T-helper 2 cell (primary cell): ENCODE measurements around the gene IRF4.
A peak's percentile ranks its signal among the peaks of the same experiment; 100 is the strongest.

Experiments
- DNase-seq, 5 experiments: peaks; one replicate each; pipeline versions ENCODE4 v3.0.0 to v3.0.0-alpha.2; 2012 to 2022

Gene IRF4

DNA sequence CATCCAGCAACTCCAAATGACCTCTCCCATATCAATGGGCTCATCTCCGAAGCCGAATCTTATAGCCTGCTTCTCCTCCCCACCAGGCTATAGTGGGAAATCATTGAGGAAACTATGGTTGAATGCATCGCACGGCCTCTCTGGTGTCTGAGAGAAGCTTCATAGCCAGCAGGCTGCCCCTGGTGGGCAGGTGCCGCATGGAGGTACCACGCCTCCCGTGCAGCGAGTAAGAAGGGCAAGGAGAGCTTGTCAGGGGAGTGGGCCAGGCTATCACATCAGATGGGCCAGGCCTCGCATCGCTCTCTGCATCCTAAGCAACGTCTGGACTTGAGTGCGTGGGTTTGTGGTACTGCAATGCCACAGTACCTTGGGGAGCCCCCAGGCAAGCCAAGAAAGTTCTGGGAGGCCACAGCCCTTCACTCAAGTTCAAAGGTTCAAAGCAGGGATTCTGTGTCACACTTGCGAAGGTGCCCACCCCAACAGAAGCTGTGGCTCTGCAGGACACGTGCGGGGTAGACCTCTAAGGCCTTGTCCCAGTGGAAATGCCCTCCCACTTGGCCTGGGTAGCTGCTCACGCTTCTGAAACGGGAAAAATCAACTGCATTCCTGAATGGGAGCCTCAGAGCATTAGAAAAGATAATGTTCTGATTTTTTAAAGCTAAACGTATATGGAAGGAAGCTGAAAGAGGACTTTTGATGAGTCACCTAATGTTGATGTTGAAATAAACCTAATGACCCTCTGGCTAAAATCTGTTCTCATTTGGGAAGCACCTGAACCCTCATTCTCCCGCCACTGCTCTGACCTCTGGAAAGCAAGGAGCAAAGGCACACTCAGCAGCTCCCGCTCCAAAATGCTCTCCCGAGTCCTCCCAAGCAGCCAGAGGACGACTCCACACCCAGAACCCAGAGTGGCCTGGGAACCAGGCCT, 8.4 kb upstream of the IRF4 start:
- no peak for DNase-seq

DNA sequence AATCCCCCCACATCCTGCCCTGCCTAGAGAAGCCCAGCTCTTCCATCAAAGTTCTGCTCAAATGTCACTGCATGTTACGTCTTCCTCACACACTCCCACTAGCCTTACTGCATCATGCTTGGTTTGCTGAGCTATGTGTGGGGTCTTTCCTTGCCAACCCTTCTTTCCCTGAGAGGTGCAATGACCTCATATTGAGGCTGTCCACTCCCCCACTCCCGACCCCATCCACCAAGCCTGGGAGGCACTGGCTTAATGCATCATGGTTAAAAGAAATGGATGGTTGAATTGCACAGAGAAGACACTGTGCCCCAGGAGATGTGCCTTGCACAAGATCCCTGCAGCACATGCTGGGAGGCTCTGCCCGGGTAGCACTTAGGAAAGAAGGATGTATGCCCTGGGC, 7.7 kb upstream of the IRF4 start:
- no peak for DNase-seq

DNA sequence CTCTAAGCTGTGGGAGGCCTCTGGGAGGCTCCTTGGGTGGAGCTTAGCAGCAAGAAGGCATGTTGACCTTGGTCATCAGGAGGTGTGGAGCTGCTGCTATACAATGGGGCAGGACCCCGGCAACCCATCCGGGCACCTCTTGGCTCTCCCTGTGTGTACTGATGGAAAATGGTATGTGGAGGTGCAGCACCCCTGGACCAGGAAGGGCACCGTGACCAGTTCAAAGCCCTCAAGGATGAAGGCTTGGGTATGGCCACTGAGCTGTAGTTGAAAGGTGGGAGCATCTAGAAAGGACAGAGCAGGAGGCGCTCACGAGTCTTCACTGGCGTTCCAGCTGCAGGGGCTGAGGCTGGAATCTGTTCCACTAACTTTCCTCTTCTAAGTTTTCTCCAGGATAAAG, 6.7 kb upstream of the IRF4 start:
- DNase-seq, result no peak

DNA sequence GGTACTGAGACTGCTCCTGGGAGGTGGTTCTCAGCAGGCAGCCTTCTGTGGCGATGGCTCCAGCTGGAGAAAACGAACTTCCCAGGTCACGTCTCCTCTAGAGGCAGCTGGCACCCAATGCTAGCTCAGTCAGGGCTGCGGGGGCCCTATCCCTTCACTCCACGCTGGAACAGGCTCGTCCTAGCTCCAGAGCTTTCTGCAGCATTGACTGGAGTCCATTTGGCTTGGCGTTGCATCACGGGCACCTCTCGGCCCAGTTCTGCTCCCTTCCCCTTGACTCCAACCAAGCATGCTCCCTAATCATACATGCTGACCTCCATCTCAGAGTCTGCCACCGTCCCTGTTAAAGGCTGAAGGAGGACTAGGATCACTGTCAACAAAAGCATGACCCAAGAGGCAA, 5.9 kb upstream of the IRF4 start:
- DNase-seq, result no peak

DNA sequence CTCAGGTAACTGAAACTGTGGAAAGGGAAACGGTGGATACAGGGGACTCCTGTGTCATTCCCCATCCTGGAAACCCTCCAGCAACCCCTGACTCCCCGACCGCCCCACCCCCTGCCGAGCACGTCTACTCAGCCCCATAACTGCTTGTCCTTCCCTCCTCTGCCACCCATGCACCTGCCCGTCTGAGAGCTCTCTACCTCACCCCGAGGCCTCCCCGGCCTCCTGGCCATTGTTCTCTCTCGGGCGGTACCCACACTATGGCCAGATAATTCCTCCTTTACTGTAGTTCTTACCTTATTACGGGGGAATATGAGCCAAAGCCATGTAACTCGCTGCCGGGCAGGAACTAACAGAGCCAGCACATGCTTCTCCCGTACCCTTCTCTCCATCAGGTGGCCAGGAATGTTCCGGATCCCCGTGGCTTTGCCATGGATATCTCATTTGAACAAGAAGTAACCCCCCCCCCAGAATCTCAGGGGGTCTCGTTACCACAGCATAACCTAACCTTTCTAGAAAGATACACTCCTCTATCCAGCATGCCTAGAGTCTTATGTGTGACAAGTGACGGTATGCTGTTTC, 4.8 kb upstream of the IRF4 start:
- no peak for DNase-seq

DNA sequence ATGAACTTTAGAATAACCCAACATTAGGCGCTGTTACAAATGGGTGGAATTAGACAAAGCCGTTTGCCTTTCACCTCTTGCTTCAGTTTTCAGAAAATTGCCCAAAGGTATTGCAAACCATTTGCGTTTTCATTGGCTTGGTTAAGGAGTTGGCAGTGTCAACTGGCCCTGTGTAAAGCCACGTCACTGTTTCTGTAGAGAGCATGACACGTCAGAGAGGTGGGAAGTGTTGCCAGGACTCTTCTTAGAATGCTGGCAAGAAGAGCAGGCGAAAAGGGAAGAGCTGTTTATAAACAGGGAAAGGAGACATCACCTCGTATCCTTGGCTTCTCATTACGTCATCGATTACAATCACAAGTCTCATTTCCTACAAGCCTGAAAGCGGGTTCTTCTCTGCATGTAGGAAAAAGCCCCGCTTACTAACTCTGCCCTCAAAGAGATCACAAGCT, 4.2 kb upstream of the IRF4 start:
- no peak for DNase-seq

DNA sequence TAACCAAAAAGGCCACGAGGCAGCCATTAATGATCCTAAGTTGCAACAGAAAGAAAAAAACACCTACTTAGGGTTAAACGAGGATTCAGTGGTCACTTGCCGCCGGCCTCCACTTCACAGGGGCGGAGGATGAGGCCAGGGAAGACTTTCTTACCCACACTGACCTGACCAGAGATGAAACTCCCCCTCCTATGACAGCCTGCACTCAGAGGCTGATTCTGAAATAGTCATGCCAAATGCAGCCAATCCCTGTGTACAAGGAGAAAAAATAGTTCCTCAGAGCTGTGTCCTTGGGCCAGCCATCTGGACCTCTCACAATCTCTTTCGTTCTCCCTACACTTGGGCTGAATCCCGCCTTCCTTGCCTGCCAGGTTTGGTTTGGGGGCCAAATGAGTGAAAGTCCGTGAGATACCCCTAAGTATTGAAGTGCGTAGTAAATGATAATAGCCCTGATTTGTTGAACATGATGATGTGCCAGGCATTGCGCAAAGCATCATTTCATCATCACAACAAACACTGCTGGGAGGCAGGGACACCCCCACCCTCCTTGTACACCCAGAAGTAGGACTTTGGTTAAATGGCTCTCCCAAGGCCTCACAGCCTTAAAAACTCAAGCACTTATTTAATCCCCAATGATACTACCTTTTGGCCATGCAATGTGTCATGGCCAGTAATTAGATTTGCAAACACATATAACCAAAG, 3.2 kb upstream of the IRF4 start:
- DNase-seq, result no peak

DNA sequence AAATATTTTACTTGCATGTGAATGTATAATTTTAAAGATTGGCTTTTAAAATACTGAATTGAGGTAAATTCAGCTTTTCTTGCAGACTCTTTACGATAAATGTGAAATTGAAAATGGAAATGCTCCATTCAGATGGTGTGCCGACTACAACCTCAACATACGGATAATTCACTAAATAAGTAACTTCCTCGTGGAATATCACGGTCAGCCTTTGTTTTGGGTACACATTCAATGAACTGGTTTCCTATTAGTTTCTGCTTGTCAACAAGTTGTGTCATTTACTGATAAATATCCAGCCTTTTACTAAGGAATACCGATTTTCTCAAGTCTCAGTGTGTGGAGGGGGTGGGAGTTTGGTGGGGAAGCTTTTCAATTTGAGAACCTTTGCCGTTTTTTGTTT, 2.4 kb upstream of the IRF4 start:
- DNase-seq, result no peak

DNA sequence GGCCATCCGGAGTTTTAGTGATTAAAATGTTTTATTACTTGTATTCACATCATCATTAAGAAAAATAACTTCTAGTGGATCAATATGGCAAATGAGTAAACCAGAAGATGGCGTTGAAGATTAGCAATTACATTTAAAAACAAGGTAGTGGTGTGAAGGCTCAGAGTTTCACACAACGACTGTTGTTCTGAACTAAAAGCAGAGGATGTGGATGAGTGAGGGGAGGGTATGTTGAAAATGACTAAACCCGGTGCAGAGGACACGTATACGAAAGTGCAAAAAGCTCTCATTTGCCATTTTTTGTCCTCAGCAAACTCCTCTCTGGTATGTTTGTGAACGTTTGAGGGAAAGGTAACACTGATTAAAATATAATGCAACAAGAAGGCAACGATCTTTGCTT, 1.9 kb upstream of the IRF4 start:
- peak in 1 of 5 experiments; percentile 97 for DNase-seq

DNA sequence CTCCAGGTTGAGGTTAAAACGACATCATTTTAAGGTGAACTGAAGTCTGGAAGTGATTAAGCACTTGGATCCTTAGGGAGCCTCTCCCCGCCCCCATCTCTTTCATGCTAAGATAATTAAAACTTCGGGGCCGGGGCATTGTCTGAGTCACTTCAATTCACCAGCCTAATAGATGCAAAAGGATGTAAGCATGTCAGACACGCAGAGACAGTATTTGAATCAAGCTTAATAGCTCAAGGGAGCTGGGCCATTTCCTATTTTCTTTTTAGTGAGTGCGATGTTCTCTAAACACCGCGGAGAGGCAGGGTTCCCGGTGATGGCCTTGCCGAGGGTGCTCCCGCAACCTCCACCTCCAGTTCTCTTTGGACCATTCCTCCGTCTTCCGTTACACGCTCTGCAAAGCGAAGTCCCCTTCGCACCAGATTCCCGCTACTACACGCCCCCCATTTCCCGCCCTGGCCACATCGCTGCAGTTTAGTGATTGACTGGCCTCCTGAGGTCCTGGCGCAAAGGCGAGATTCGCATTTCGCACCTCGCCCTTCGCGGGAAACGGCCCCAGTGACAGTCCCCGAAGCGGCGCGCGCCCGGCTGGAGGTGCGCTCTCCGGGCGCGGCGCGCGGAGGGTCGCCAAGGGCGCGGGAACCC, 516 bp upstream of the IRF4 start:
- DNase-seq, result peak in 1 of 5 experiments; percentile 81

DNA sequence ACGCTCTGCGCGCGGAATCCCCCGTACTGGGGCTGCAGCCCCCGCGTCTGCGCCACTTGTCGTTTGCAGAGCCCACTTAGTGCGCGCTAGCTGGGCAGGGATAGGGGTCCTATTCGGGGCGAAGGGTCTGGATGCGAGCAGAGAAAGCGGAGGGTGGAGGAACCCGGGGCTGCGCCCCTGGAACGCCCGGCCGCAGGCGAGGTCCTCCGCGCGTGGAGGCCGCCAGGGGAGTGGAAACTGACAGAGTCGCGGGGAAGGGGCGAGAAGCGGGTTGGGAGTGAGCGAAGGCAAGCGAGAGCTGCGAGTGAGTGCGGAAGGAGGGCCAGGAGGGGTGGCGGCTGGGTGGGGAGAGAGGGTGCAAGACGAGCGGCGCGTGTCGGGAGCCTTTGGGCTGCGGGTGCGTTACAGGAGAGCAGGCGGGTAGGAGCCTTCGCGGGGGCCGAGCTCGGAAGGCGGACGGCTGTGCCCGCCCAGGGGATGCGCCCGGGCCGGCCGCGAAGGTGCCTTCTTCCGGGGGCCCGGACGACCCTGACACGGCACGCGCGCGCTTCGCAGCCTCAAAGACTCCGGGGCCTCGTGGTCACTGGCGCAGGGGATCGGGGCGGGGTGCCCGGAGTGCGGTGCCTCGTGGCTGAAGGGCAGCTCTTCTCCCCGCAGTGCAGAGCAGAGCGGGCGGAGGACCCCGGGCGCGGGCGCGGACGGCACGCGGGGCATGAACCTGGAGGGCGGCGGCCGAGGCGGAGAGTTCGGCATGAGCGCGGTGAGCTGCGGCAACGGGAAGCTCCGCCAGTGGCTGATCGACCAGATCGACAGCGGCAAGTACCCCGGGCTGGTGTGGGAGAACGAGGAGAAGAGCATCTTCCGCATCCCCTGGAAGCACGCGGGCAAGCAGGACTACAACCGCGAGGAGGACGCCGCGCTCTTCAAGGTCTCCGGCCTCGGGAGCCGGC, 1.2 kb downstream of the IRF4 start:
- peak in 2 of 5 experiments; percentile 22 to 72 for DNase-seq

DNA sequence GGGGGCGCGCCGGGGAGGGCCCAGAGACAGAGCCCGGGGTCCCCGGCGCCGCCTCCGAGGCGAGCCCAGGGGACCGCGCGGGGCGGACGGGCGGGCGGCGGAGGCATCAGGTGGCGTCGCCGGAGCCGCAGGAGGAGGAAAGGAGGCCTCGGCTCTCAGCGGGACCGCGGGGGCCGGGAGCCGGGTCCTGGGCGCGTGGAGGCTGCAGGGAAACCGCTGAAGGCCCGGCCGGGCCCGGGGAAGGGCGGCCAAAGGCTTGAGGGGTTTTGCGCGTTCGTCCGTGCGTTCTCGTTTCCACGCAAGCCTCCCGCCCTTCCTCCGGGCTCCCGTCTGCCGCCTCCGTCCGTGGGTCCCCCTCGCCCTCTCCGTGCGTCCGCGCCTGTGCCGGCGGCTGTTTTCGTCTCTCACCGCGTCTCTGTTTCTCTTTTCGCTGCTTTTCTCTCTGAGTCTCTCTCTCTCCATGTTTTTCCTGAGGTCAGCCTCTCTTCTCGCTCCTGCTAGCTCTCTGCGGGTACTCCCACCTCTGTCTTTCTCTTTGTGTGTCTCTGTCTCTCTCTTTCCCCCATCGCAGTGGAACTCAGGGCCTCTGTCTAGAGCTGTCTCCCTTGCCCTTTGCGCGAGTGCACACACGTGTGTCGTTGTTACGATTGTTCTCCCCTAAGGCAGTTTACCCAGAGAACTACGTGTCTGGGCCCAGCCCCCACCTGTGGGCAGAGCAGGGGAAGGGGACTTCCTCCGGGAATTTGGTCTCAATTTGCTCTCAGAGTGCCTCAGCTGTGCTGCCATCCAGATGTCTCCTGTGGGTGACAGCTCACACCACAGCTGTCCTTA, 2.1 kb downstream of the IRF4 start:
- DNase-seq, result peak in 1 of 5 experiments; percentile 45

DNA sequence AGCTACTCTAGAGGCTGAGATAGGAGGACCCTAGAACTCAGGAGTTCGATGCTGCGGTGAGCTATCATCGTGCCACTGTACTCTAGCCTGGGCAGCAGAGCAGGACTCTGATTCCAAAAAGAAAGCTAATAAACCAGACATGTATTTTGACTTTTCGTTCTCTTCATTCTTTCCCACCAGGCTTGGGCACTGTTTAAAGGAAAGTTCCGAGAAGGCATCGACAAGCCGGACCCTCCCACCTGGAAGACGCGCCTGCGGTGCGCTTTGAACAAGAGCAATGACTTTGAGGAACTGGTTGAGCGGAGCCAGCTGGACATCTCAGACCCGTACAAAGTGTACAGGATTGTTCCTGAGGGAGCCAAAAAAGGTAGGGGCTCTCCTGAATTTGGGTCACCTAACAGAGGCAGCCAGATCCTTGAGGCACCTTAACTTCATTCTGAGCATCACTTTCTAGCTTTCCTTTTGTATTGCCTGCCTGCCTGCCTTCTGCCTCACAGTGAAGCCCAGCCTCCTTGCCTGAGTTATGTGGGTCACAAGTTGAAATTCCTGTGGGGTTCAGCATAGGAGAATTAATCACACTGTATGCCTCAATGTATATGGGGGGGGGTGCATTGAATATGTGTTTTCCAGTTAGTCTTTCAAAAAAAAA, 3.2 kb downstream of the IRF4 start:
- DNase-seq, result no peak

DNA sequence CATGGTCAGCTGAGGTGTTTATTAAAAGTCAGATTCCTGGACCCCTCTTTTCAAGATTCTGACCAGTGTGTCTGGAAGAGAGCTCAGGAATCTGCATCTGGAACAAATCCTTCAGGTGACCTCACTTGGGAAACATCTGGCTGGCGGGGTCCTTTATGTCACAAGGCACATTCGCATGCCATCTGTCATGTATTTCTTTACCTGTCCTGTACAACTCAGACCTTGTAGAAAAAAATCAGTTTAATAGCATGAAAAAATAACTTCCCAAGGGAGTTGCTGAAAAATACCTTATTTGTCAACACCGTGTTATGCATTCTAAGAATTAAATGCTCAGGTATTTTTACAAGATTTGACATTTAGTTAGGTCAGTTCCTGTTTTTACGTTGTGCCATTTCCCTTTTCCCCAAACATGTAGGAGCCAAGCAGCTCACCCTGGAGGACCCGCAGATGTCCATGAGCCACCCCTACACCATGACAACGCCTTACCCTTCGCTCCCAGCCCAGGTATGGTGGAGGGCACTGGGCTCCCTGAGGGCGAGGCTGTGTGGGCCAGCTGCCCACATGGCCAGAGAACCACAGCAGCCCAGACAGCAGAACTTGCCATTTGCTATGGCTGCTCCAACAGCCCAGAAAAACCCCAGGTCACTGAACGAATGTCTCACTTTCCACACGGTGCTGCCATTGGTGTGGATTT, 4.0 kb downstream of the IRF4 start:
- no peak for DNase-seq

DNA sequence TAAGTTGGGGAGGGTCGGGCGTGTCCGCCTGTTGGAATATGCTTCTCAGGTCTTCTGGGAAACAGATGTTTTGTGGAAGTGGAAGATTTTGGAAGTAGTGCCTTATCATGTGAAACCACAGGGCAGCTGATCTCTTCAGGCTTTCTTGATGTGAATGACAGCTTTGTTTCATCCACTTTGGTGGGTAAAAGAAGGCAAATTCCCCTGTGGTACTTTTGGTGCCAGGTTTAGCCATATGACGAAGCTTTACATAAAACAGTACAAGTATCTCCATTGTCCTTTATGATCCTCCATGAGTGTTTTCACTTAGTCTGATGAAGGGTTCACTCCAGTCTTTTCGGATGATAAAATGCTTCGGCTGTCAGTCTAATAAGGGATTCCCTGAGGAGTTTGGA, 4.6 kb downstream of the IRF4 start:
- no peak for DNase-seq

DNA sequence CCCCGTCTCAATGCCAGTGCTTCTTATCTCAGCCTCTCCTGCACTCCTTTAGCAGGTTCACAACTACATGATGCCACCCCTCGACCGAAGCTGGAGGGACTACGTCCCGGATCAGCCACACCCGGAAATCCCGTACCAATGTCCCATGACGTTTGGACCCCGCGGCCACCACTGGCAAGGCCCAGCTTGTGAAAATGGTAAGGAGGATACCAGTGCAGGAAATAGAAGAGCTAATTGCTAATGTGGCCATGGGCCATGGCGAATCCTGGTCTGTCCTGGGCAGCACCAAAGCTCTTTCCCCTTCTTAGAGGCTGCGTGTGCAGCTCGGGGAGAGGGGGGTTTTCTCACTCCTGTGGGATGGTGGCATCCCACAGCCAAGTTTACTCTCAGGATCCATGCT, 5.5 kb downstream of the IRF4 start:
- no peak for DNase-seq

DNA sequence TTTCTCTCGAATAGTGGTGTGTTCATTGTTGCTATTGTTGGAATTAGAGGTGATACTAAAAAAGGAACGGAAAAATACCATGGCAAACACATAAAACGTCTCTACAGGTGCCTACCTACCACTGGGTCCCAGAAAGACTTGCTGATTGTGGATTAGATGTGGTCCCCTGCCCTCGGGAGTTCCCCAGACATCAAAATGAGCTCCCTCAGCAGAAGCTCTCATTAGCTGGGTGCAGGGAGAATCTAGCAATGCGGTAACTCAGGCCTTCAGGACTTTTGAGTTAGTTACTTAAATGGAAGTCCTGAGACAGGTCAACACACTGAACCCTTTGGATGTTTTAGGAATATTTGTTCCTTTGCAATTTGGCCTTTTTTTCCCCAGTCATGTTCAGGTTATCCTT, 6.1 kb downstream of the IRF4 start:
- DNase-seq, result no peak

DNA sequence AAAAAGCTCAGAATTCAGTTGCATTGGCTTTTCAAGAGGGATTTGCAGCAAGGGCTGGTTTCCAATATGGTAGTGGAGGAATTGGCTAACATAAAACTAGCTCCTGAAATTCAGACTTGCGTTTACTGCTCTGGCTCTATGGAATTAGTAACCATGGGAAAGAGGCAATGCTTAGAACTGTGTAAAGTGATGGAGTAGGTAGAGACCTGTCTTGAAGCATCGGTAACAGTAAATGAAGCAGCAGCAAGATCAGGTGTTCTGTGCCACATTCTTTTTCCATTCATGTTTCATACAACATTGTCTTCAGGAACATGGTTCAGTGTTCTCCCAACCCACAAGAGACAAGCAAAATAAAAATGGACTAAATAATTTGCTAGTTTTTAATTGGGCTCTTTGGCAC, 6.5 kb downstream of the IRF4 start:
- no peak for DNase-seq

DNA sequence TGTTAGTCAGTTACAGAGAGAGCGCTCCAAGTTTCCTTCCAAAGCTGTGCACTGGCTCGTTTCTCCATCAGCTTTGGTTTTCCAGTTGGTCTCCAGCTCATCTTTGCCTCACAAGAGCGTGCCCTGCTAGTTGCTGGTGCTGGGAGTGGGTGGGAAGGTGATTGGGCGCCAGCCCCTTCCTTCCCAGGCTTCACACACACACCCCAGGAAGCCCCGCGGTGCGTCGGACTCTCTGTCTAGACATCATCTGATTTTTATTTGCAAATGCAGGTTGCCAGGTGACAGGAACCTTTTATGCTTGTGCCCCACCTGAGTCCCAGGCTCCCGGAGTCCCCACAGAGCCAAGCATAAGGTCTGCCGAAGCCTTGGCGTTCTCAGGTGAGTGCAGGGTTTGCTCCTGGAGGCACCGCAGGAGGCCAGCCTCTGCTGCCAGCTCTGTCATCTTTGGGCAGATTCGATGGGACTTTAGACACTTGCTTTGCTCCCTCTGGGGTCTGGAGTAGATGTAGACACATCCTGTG, 7.1 kb downstream of the IRF4 start:
- no peak for DNase-seq
